Activated naive CD8-positive, alpha-beta T cell treated with anti-CD3 and anti-CD28 coated beads, Interleukin-2, amount 50 U/mL, for 16 hours (primary cell): ENCODE data around the gene ZNF611.
"Not testable (repeated sequence)": the region's sequence is repeated elsewhere in the genome, so short reads cannot be mapped to it uniquely, and the experiment has no call there.

Experiments used
- DNase-seq: peaks from one replicate; pipeline ENCODE4 v3.0.0-alpha.2; 2020; ENCODE audit warnings: low read depth, low spot score

ZNF611 gene

DNA sequence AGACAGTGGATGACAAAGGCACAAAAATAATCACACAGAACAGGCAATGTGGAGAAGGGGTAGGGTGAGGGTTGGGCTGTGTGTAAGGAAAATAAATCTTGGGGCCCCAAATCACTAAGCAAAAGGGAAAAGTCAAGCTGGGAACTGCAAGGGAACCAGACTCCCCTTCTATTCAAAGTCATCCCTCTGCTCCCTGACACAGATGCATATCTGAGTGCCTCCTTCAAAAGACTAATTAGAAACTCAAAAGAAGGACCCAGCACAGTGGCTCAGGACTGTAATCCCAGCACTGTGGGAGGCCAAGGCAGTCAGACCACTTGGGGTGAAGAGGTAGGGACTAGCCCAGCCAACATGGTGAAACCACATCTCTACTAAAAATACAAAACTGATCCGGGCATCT is 18.3 kb downstream of the ZNF611 start:
- DNase-seq, result no peak

DNA sequence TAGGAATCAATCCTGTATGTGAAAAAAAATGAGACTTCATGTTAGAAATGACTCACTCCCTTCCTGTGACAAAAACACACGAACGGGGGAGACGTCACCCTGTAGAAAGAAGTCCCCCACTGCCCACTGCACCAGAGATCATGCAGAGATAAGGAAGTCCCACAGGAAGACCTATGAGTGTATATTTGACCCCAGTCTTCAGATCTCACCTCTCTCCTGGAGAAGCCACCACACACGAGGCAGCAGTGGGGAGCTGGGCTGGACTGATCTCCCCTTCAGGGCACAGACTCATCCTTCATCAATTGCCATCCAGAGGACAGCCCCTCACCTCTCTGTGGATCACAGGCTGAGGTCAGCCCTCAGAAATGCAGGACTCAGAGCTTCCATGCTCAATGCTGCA is 18.9 kb downstream of the ZNF611 start:
- not testable (repeated sequence) for DNase-seq

DNA sequence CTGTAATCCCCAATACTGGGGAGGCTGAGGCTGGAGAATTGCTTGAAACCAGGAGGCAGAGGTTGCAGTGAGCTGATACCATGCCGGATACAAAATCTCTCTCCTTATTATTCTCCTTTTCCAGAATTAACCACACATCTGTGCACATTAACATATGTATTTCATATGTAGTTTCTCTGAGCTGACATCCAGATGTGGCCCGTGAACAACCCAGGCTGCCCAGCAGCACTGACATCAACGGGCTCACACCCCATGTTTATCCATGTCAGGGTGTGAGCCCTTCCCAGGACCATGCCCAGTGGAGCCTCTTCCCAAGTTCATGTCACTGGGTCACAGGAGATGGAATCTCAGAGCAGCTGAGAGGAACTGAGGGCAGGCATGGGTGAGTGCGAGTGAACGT is 19.5 kb downstream of the ZNF611 start:
- DNase-seq, result not testable (repeated sequence)

DNA sequence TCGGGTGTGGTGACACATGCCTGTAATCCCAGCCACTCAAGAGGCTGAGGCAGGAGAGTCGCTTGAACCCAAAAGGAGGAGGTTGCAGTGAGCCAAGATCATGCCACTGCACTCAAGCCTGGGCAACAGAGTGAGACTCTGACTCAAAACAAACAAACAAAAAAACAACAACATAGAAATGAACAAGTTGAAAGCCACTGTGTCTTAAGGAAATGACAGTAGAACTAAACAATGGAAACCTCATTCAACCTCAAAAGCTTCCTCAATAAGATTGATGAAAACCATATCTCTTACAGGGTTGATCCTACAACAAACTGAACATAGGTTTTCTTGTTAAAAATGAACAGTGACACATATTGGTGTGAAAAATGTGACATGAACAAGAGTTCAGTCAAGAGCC is 21.8 kb downstream of the ZNF611 start:
- not testable (repeated sequence) for DNase-seq

DNA sequence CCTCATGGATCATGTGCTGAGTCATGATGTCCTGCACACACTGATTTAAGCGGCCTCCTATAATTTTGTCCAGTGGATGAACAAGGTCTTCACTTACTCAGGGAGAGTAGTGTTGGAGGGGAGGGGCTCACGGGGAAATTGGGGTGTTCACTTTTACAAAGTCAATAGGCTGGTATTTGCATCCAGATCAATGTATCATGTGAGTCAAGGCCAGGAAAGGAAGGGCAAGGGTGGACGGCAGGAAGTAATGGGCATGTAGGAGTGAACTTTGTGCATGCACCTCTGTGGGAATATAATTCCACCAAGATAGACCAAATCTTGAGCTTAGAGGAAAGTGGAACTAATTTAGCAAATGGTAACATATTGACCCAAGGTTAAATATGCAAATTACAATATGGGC is 23.2 kb downstream of the ZNF611 start:
- not testable (repeated sequence) for DNase-seq

DNA sequence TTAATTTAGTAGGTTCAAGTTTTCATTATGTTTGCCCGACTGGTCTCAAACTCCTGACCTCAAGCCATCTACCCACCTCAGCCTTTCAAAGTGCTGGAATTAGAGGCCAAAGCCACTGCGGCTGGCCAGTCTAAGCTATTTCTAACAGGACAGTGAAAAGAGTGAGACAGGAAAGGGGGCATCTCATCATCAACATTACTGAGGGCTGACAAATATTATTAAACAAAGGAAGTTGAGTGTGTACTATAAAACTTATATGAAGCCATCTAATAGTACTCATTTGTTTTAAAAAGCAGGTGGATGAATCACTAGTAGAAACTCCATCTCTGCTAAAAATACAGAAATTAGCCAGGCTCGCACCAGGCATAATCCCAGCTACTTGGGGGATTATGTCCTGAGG is 24.3 kb downstream of the ZNF611 start:
- DNase-seq, result no peak

DNA sequence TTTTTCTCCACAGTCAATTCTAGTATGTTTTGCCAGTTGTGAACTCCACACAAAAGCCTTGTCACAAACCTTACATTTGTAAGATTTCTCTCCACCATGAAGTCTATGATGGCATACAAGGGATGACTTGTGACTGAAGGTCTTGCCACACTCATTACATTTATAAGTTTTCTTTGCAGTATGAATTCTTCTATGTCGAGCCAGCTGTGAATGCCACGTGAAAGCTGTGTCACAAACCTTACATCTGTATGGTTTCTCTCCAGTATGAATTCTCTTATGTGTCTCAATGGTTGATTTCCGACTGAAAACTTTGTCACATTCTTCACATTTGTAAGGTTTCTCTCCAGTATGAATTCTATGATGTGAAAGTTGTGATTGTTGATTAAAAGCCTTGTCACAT is 29.2 kb downstream of the ZNF611 start:
- DNase-seq, result not testable (repeated sequence)

DNA sequence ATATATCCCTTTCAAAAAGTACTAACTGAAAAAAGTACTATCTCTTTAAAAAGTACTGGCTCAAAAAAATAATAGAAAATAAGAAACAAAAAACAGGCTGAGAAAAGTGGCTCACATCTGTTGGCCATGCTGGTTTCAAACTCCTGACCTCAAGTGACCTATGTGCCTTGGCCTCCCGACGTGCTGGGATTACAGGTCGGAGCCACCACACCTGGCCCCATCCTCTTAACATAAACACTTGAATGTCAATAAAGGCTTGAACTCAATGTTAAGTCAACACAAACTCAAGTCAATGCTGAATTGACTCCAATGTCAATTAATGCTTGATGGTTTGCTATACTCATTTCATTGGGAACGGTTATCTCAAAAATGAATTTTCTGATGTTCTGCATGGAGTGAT is 30.9 kb downstream of the ZNF611 start:
- no peak for DNase-seq

DNA sequence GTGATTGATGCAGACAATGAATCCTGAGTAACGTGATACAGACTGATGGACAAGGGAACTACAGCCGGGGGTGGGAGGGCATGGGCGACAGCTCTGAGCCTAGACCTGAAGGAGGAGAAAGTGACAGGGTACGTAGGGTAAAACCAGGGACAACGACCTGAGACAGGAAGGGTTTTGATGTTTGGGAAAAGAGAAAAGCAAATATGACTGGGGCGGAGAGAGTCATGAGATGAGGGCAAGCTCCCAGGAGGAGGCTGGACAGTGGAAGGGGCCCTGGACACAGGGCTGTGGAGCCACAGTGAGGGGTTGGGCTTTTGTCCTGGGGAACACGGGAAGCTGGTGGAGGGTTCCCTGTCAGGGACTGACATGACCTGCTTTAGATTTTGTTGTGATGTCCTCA is 34.2 kb downstream of the ZNF611 start:
- DNase-seq, result no peak

DNA sequence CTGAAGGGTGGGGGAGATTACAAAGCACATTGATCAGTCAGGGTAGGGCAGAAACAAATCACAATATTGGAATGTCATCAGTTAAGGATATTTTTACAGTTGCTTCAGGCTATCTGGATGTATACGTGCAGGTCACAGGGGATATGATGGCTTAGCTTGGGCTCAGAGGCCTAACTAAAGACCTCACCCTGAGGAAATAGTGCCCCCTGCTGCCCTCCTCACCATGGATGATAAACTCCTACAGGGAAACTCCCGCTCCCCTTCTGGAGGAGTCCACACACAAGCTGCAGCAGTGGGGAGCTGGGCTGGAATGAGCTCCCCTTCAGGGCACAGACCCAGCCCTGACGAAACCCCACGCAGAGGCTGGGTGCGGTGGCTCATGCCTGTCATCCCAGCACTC is 35.3 kb downstream of the ZNF611 start:
- DNase-seq, result not testable (repeated sequence)

DNA sequence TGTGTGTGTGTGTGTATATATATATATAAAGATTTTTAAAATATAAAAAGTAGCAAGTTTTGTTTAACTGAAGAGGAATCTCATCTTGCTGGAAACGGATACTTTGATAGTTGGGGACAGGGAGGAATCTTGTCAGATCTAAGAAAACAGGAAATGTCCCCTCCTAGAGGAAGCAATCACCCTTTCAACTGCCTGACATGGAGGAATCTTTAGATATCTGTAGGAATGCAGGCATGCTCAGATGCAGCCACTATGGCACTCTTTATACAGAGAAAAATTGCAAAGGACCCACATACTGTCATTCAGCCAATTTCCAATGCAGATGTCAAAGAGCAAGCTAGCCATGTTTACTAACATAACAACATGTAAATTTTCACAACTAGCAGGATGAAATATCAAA is 38.8 kb downstream of the ZNF611 start:
- DNase-seq, result no peak

DNA sequence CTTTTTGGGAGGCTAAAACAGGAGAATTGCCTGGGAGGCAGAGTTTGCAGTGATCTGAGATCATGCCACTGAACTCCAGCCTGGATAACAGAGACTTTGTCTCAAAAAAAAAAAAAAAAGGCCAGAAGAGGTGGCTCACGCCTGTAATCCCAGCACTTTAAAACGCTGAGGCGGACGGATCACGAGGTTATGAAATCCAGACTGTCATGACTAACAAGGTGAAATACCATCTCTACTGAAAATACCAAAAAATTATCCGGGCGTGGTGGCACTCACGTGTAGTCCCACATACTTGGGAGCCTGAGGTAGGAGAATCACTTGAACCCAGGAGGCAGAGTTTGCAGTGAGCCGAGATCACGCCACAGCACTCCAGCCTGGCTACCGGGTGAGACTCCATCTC is 39.9 kb downstream of the ZNF611 start:
- no peak for DNase-seq

DNA sequence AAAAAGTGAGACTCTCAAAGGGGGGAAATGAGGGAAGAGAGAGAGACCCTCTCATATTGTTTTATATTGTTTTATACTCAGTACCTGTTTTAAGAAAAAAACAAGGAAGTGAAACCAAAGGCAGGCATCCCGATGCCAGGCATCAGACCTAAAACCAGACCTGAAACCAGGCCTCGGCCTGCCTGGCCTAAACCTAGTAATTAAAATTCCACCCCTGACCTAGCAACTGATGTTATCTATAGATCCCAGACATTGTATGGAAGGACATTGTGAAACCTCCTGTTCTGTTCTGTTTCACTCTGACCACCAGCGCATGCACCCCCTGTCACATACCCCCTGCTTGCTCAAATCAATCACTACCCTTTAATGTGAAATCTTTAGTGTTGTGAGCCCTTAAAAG is 40.6 kb downstream of the ZNF611 start:
- DNase-seq, result not testable (repeated sequence)

DNA sequence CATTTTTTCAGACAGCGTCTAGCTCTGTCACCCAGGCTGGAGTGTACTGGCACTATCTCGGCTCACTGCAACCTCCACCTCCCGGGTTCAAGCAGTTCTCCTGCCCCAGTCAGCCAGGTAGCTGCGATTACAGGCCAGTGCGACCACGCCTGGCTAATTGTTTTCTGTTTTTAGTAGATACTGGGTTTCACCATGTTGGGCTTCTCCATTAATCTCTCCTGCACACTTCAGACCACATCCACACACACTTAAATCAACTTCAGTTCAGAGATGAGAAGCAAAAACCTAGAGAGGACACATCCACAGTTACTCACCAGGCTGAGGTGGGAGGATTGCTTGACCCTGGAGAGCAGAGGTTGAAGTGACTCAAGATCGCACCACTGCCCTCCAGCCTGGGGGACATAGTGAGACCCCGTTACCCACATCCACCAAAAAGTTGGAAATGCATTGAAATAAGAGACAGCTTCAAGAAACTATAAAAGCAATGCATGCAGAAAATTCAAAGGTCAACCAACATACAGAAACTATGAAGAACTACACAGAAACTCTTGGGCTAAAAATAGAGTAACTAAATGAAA is 42.3 kb downstream of the ZNF611 start:
- no peak for DNase-seq

DNA sequence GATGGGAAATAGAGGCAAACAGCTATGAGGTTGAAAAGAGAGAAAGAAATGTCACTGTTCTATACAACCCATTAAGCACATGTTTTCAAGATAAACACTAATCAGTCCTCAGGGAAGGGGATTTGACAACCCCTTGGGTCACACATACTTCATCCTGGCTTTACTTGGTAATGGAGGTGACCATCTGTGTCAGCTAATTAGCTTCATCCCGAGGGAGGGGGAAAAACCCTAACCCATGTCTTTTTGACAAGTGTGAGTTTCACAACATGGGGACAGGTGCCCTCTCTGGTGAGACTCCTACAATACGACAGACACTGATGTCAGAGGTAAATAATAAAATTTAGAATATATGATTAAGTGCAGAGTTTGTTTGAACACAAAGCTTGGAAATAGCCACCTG is 43.1 kb downstream of the ZNF611 start:
- DNase-seq, result no peak

DNA sequence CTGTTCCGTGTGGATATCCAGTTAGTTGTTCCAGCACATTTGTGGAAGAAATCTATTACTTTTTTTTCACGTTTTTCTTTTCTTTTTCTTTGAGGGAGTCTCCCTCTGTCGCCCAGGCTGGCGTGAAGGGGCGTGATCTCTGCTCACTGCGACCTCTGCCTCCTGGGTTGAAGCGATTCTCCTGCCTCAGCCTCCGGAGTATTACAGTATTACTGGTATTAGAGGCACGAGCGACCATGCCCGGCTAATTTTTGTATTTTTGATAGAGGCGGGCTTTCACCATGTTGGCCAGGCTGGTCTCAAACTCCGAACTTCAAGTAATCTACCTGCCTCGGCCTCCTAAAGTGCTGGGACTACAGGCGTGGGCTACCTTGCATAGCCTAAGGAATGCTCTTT is 43.6 kb downstream of the ZNF611 start:
- DNase-seq, result no peak

DNA sequence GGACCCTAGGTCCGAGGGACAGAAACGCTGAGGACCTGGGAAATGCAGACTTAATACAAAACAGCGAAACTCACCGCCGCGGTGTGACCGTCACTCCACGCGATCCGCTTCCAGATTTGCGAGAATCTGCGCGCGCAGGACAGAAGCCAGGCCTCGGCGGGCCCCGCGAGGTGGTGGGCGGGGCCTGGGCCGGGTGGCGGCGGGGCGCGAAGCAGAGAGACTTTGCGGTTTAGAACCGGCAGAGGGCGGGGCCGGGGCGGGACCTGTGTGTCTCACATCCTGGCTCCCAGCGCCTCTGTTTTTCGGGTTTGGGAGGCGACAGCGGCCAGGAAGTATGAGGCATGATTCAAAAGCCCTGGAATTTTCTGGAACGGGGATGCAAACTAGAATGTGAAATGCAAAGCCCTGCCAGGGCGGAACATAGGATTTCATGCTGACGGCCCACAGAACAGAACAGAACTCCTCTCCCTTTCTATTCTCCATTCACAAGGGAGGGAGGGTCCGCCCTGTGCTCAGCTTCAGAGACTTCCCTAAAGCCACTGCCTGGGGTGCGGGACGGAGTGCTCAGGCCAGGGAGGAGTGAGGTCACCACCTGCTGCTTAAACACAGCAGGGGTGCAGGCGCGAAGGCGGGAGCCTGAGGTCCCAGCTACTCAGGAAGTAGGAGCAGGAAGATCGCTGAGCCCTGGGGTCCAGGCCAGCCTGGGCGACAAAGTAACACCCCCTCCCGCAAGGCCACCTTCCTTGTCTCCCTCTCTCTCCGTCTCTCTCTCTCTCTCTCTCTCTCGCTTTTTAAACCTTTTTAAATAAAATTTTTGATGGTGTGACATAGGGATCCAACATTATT is 44.3 kb downstream of the ZNF611 start:
- DNase-seq, result peak; percentile 67

DNA sequence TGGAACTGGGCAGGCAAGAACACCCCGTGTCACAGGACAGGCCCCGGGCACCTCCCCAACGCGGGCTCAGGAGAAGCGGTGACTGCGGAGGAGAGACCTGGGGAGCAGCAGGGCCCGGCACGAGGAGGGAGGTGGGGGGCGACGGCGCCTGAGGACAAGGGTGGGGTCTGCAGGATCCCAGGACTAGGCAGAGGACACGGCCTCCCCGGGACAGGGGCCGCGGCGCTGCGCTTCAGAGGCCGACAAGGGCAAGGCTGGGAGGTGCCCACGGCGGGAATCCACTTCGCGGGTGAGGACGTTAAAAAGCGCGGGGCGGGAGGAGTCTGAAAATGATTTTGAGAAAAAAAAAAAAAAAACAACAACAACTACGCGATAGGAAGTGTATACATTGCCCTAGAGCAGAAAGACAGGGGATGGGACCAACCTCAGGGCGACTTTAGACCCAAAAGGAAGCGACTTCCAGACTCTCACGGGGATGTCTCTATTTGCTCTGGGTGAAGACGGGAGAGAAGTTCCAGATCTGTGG is 44.9 kb downstream of the ZNF611 start:
- no peak for DNase-seq

DNA sequence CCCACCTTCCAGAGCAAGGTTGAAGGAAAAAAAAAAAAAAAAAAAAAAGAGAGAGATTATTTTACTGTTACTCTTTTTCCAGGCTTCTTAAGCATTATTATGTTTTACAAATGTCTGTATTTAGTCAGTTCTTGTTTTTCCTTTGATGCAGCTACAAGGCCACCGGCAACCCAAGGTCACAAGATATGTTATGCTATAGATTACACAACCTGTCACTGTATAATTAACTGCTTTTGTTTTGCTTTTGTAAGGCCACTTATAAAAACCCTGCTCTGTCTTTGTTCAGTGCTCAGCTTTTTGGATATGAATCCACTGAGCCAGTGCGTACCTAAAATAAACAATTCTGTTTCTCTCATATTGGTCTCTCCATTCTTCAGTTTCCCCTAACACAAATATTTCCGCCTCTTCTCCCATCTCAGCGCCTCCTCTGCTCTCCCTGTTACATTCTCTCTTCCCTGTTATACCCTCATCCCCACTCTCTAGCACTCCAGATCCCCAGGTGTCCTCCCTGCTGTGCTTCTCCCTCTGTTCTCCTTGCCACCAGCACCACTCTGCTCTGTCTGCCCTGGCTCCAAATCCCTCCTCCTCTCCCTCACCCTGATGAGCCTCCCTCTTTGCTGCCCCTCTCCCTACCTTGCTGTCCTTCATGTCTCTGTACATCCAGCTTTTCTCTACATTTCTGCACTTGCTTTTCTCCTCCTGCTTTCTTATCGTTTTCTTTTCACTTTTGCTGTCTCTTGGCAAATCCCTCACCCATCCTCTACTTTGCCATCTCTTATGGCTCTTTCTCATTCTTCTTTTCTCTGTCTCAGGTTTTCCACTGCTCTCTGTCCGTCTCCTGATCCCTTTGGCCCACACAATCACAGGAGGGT is 45.7 kb downstream of the ZNF611 start:
- not testable (repeated sequence) for DNase-seq

DNA sequence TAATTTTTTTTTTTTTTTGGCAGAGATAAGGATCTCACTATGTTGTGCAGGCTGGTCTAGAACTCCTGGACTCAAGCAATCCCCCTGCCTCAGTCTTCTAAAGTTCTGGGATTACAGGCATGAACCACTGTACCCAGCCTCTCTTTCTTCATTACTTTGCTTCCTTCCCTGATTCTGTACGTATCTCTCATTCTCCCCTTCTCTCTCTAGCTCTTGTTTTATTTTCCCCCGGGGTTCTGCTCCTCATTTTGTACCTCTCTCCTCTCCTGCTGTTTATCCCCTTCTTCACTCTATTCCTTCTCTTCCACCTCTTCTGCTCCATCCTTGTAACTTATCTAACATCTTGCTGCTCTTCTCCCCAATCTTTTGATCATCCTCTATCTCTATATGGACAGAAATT is 46.5 kb downstream of the ZNF611 start:
- no peak for DNase-seq

DNA sequence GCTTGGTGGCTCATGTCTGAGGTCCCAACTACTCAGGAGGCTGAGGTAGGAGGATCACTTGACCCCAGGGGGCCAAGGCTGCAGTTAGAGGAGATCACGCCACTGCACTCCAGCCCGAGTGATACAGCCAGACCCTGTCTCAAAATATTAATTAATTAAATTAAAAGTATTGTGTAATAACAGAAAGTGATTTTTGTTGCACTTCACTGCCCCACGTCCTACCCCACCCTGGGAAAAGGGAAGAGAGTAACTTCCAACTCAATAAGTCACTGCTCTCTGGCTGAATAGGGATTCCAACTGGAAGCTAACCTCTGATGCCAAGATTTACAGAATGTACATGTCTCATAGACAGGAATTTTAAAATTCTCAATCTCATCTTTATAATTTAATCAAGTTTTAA is 47.2 kb downstream of the ZNF611 start:
- DNase-seq, result no peak

DNA sequence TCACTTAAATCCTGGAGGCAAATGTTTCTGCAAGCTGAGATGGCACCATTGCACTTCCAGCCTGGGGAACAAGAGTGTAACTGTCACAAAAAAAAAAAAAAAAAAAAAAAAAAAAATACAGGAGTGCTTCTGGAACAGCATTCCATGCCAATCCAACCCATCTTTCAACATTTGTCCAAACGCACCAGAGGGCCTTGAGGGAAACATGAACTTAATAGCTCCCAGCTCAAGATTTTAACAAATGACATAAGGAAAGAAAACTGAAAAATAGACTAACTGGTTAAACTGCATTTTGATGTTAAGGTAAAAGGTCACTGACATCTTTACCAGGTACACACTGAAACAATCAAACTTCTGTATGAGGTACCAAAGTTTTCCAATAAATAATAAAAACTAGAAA is 49.0 kb downstream of the ZNF611 start:
- DNase-seq, result no peak
